Measurements from ENCODE around the gene CES1.
"Not testable (repeated sequence)": the region's sequence is repeated elsewhere in the genome, so short reads cannot be mapped to it uniquely, and the experiment has no call there.

DNA sequence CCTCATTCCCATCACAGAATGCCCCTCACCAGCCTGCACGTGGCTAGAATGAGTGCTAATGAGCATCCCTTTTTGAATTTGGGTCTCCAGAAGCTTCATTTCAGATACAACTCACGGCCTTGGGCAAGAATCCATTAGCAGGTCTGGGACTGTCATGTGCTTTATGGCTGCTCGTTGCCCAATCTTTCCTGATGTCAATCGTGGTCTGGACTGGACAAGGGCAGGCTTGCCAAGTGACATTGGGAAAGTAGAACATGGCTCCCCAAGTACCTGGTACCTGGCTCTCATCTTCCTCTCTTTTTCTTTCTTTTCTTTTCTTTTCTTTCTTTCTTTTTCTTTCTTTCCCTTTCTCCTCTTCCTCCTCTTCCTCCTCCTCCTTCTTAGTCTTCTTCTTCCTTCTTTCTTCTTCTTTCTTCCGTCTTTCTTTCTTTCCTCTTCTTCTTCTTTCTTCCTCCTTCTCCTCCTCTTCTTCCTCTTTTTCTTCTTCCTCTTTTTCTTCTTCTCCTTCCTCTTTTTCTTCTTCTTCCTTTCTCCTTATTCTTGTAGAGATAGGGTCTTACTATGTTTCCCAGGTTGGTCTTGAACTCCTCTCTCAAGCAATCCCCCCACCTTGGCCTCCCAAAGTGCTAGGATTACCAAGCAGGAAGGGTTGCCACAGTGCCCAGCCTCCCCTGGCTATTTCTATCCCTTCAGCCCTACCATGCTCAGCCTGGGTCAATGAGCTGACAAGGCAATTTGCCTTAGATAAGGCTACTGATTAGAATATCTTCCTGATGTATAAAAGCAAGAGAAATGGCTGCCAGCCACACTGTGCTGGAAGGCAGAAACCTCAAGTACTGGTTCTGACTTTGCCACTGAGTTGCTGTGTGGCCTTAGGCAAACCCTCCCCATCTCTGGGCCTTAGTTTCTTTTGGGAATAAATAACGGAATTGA, 75.0 kb downstream of the CES1 start:
- TF ChIP-seq, protein P1, sequence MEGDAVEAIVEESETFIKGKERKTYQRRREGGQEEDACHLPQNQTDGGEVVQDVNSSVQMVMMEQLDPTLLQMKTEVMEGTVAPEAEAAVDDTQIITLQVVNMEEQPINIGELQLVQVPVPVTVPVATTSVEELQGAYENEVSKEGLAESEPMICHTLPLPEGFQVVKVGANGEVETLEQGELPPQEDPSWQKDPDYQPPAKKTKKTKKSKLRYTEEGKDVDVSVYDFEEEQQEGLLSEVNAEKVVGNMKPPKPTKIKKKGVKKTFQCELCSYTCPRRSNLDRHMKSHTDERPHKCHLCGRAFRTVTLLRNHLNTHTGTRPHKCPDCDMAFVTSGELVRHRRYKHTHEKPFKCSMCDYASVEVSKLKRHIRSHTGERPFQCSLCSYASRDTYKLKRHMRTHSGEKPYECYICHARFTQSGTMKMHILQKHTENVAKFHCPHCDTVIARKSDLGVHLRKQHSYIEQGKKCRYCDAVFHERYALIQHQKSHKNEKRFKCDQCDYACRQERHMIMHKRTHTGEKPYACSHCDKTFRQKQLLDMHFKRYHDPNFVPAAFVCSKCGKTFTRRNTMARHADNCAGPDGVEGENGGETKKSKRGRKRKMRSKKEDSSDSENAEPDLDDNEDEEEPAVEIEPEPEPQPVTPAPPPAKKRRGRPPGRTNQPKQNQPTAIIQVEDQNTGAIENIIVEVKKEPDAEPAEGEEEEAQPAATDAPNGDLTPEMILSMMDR (IDR thresholded peaks at IDR 0.05): not testable (repeated sequence)
- TF ChIP-seq POLR2A, POLR2AphosphoS5 (IDR thresholded peaks at IDR 0.05): not testable (repeated sequence)
